HG03432 (cell line): ENCODE results near the gene LRRC52.

ENCODE experiments used
- ATAC-seq: cut with Tn5 transposase; IDR thresholded peaks from one replicate; pipeline ENCODE4 v1.9.1; 2021; ENCODE audit warnings: mild to moderate bottlenecking, moderate library complexity; ENCODE audit not compliant: unreplicated experiment

LRRC52 gene, protein sequence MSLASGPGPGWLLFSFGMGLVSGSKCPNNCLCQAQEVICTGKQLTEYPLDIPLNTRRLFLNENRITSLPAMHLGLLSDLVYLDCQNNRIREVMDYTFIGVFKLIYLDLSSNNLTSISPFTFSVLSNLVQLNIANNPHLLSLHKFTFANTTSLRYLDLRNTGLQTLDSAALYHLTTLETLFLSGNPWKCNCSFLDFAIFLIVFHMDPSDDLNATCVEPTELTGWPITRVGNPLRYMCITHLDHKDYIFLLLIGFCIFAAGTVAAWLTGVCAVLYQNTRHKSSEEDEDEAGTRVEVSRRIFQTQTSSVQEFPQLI

DNA sequence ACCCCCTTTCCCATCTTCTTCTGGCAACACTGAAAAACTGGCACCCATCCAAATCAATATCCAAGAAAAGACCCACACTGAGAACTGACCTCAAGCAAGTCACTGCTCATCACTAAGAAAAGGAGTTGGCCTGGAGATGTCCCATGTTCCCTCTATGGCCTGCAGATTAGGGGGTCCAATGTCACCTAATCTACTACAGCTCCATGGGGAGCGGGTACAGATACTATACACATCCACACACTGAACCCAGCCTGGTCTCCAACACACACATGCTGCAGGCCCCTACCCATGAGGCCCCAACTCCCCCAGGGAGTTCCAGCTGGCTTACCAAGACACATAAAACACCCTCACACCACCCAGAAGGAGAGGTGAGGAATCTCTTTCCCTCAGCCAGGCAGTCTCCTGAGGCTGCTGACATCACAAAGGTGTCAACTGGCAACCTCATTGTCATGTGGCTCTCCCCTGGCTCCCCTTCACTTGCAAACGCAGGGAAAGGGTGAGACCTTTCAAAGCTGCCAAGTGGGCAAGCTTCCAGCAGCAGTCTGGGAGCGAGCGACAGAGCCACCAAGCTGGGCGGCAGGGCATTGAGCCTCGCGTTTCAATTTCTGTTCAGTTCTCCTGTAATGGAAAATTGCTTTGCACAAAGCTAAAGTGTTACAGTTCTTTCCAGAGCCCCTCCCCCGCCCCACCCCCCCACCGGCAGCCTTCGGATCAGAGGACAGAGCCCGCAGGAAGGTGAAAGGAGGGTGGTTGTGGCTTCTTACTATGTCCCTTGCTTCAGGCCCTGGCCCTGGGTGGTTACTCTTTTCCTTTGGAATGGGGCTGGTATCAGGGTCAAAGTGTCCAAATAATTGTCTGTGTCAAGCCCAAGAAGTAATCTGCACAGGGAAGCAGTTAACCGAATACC is at the start of gene LRRC52:
Gene LRRC52 (plus strand): TSS at position 469 of the 907 bp plus-strand sequence. CDS start 297 bp downstream, at position 766.
- no peak for ATAC-seq

DNA sequence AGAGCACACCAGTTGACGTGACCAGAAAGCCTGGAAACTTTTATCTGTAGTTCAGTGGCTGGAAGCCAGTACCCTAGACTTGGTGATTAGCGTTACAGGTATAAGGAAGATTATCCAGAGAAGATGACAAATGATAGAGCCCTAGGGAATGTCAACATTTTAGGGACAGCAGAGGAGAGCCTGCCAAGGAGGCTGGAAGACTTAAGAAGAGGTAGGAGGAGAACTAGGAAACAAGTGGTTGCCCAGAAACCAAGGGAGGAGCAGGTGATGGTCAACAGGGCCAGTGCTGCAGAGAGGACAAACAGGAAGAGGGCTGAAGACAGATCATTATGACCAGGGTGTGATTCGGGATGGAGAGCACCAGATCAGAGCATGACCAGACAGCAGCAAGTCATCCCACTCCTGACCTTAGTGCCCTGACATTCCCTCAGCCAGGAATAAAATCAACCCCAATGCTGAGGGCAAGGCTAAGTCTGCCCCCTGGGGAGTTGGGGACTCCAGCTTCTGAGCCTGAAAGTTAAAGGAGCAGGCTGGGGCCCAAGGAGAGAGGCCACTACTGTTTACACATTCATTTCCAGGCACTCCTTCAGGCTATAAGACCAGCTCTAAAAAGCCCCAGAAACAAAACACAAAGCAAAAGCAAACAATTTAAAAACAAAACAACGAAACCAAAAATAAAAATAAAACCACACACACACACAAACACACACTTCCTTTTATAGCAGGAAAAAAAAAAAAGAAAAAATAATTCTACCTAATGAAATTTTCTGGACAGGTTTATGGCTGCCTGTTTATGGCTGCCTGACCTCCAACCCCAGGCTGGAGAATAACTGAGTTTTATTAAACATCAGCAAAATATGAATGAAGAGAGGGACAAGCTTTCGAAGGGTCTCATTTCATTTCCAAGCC is 48.6 kb upstream of the LRRC52 start:
- ATAC-seq = no peak

DNA sequence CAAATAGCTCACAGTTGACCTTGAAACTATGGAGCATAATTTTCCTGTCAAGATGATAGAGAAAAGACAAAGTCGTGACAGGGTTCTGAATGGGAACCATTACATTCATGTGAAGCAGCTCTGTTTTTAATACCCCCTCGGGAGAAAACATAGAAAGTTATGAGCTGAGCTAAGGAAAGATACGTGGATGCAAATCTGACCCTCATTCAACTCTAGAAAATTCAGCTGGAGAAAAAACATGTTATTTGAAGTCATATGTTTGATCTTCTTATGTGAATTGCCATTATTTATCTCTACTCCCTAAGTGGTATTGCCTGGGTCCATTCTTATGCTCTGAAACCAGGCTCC is 48.0 kb upstream of the LRRC52 start:
- no peak for ATAC-seq

DNA sequence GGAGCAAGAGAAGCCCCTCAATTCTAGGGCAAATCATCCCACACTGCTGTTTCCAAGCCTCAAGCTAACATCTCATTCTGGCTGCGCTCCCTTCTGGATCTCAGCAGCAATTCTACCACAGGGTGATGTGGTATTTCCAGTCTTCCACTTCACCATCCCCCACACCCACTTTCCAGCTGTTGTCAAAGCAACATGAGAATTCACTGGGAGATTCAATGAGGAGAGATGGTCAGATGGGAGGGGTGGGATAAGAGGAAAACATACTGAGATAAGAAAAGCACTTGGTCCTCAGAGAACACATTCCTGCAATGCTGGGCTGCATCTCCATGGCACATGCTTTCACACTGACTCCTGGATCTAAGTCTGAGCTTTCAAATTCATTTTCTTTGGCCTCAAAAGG is 47.3 kb upstream of the LRRC52 start:
- ATAC-seq = no peak

DNA sequence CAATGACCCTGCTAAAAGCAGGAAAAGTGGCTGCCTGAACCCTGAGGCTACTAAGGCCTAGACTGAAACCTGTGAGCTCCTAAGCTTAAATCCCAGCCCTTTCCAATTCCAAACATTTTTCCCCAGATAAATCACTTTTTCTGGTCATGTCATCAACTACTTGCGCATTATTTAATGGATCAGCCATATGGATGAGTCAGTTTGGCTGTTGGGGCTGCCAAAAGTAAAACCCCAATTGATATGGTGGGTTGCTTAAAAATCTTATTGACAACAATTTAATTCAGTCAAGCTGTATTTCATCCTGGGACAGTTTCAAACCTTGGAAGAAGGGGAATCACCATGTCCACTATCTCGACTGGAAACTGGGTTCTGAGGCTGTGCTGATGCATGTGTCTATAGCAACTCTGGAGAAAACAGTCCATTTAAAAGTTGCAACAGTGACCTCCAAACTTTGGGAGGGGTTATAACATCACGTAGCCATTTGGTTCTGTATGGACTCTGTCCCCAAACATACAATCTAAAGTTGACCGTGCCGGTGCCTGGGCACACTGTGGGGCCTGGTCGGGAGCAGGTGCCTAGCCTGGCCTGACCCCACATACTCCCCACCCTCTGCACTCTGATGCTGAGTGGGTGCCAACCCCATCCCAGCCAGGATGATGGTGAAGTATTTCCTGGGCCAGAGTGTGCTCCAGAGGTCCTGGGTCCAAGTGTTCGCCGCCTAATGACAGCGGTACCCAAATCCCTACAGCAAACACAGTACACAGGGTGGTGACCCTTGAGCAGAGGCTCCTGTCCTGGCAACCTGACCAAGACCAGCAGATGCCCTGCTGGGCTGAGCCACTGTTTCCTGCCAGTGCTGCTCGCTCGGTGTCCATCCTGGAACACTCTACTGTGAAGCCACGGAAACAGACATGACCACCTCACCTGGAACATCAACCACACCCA is 46.5 kb upstream of the LRRC52 start:
- ATAC-seq = no peak

DNA sequence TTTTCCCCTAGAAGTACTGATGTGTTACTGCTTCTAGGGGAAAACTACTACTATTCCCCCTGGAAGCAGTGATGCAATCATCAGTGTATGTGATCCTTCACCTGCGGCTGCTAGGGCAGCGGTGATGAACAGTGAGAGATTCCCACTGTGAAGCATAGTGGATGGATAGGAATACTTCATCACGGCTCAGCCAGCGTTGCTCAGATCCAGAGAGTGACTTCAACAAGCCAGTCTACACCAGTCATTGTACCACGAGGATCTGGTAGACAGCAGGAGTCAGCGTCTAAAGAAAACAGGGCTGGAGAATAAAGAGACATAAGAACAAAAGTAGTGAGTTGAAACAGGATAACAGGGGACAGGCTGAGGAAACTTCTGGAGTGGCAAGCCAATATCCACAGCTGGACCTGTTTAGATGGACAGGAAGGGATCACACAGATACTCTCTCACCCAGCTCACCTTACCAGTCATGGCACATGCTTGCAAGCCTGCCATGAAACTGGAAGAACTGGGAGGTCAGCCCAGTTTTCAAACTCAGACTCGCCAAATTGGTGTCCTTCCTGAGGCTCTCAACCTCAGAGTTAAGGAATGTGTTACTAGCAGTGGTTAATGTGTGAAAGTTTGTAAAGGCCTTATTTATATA is 42.4 kb upstream of the LRRC52 start:
- no peak for ATAC-seq

DNA sequence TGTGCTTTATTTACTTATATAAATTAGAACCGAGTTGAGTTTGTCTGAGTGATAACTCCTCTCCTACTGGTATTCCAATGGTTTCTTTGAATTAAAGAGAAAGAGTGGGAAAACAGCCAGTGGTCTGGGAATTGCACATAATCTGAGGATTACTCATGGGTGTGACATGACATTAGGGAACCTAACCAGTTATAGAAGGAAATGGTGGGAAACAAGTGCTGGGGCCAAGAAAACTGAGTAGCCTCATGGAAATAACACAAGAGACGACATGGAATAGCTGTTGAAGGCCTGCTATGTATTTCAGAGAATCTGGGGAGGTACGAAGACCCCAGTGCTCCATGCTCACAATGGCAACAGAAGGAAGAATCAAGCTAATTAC is 41.8 kb upstream of the LRRC52 start:
- ATAC-seq = no peak

DNA sequence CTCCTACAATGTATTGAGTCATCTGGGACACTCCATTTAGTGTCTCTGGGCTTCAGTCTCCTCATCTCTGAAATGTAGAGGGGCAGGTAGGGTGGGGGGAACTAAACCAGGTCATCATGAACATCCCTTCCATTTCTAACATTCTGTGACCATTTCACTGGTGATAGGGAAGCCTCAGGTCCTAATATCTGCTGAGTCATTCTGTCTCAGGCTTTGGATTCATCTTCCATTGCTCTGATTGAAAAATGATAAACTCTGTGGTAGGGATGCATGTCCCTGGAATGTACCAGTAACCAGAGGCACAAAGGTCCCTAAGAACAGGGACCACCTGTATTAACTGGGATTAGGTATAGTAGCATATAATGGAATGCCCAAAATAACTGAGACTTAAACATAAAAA is 36.2 kb upstream of the LRRC52 start:
- no peak for ATAC-seq

DNA sequence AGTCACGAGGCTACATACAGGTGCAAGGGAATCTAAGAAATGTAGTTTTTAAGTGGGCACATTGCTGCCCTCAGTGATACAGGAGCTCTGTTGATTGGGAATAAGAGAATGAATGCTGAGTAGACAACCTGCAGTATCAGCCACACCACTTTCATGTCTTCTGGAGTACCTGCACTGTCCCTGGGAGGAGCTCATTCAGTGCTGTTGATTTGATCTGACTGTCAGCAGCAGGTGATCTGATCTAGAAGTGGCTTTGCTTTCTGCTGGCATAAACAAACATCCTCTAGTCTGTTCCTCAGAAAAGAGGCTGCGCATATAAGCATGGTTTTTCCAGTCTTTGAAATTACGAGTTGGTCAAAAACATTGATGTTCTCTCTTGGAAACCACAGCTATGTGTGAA is 35.5 kb upstream of the LRRC52 start:
- no peak for ATAC-seq

DNA sequence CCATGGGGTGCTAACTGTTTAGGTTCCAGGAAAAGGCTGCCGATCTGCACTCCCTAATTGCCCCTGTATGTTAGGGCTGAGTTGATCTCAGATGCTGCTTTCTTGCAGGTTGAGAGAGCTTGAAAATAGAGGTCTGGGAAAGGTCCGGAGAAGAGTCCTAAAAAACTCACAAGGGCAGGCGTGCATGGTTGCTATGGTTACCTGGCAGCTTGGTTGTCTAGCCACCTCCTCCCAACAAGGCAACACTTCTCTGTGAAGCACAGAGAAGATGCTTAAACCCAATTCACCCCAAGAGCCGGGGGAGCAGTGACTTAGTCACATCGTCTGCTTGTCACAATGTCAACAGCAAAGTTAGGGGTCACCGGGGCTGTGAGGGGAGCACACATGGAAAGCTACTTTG is 31.0 kb upstream of the LRRC52 start:
- no peak for ATAC-seq

DNA sequence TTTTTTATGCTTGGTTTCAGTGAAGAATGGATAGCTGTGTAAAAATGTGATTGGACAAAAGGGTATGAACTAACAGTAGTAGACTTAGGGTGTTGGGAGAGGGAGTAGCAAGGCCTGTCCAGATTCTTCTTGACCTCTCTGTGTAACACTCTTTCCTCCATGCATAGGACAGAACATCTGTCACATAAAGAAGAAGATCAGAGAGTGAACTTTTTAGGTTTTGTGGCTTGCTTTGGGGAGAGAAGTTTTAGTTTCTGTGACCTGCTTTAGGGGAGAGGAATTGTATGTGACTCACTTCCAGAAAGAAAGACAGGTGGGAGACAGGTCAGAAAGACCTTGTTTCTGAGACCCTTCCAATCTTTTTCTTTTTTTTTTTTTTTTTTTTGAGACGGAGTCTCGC is 27.3 kb upstream of the LRRC52 start:
- ATAC-seq = no peak

DNA sequence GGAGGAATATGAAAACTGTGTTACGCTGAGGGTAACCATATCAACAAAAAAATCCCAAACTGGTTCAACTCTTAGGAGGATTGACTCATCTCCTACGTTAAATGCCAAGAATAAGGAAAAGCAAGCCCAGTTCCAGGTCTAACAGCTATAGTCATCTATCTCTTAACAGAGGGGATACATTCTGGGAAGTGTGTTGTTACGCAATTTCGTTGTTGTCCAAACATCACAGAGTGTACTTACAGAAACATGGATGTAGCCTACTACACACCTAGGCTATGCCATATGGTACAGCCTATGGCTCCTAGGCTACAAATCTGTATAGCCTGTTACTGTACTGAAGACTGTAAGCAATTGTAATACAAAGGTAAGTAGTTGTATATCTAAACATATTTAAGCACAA is 23.2 kb upstream of the LRRC52 start:
- ATAC-seq = no peak

DNA sequence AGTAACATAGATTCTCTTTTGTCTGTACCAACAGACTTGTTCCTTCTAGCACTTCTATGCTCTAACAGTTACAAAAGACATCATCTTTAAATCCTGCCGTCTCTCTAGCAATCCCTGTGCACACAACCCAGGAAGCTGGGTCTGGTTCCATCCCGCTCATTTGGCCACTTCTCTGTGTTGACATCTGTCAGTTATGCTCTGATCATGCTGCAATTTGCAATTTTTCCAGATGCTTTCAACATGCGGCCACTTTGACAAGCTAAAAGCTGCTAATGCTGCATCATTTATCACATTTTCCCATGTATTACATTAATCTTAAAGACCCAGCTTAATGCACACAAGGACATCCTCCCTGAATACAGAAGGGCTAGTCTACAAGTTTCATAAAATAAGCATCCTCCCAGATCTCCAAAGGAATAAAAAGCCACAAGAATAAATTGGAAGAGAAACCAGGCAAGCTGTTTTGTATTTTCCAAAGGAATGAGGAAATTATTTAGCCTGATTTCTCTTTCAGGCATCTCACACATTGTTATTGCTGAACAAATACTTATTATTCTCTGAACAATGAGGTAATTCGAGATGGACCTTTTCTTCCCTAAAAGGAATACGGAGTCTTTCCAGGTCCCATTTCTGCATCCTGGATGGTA is 19.0 kb upstream of the LRRC52 start:
- no peak for ATAC-seq

DNA sequence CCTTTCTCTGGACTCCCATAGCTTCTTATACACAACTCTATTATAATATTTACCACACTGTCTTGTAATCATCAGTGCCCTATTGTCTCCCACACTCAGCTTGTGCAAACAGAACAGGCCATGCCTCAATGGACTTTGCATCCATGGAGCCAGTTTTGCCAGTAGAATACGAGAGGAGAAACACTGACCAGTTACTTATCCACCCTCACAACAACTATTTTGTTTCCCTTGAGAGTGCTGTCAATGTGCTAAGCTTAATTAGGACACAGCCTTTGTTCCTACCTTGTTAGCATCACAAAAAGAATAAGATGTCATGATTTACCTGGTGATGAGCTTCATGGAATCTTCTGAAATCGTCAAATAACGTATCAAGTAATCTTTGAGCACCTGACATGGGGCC is 18.1 kb upstream of the LRRC52 start:
- ATAC-seq = no peak

DNA sequence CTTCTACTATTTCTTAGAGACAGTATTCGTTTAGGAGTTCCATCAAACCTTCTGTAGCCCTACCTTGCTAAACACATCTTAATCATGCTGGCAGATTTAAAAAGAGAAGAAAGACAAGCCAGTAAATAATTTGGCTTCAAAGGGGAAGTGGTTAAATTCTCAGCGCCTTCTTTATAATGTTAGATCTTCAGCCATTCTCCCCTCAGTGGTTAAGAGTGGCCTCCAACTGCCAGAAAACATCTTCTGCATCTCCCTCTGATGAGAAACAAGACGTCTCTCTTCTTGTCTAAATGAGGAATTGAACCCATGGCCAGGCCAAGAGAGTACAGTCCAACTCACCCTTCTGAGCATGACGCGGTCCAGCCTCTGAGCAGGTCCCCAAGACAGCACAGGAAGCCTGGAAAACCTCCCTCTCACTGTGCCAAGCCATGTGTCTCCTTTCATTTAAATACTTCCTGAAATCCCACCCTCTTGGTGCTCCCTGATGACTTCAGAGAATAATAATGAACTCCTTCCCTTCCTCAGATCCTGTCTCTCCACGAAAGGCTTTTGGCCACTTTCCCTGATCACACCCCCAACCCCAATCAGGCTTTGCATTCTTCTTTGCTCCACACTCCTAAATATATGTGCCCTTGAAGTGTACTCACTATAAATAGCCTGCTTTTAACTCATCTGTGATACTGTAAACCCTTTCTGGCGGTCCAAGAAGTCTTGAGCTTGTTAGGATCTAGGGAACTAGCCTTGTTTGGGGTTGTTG is 16.4 kb upstream of the LRRC52 start:
- ATAC-seq = no peak

DNA sequence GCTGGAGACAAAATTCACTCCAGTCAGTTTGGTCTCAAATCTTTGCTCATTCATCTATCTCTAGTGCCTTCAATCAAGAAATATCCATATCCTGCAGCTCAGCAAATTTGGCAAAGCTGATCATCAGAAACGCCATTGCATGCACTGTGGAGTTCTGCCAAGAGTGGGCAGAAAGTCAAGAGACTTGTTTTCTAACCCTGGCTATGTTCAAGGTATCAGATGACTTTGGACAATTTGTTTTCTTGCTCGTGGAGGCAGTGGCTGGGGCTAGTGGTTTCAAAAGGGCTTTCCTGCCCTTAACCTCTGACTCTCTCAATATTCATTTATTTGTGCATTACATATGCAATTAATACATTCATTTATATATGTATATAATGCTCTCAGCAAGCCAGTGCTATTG is 12.8 kb upstream of the LRRC52 start:
- ATAC-seq = no peak

DNA sequence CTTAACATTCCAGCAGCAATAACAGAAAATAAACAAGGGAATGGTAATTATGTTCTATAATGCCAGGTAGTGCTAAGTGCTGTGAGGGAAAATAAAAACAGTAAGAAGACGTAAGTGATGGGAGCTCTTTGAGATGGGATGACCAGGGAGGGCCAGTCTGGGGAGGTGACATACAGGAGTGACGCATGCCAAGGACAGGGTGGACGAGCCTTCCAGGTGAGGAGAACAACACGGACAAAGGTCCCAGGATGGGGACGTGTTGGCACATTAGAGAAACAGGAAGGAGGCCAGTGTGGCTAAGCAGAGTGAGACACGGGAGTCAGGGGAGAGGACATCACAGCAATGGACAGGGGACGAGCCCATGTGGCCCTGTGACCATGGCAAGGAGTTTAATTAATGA is 11.7 kb upstream of the LRRC52 start:
- no peak for ATAC-seq

DNA sequence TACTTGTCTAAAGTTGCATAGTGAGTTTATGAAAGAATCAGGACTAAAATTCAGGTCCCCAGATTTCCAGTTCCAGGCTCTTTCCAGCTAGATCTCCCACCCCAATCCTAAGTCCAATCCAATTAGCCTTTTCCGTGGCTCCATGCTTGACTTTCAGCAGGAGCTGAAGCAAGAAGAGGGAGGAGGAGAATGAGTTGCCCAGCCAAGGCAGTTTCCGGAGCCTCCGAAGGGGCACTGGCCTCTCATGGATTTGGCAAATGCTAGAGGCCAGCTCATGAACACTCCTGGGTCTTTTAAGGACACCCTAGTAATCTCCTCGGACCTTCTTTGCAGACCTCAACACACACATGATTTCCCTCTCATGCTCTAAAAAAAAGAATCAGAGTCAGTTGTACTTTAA is 10.5 kb upstream of the LRRC52 start:
- no peak for ATAC-seq

DNA sequence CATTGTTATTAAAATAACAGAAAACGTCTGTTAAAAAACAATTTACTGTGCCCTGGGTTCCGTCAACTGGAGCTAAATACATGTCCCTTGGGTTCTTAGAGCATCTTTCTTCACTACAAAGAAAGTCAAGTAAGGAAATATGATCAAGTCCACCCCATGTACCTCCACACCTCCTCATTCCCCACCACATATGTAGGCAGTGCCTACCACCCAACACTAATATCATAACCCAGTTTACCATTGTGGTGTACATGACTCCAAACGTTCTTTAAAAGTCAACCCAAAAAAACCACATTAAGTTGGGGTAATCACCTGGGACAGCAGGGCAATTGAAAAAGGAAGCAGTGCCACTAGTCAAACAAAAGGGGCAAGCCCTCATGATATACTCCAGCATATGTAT is 7.8 kb upstream of the LRRC52 start:
- ATAC-seq = no peak
